Loucy (cell line): ENCODE results near the gene GPR15.

Experiments
- H2AFZ ChIP-seq: fragments of 200-600 bp; sonication (generic); 2 replicates; pipeline ENCODE4 v1.6.0; 2016; ENCODE audit warnings: antibody characterized with exemption, mild to moderate bottlenecking, low read length, moderate library complexity
- H3F3A ChIP-seq: fragments of 200-600 bp; 2 replicates; pipeline ENCODE4 v1.6.0; 2016; ENCODE audit warnings: antibody characterized with exemption, low read depth, mild to moderate bottlenecking
- H3K27me3 ChIP-seq: fragments of 200-600 bp; sonication (generic); 2 replicates; pipeline ENCODE4 v1.6.1; 2014; ENCODE audit warnings: low read length, mild to moderate bottlenecking; ENCODE audit not compliant: insufficient read depth, poor library complexity, severe bottlenecking
- H3K36me3 ChIP-seq: fragments of 200-600 bp; sonication (generic); 2 replicates; pipeline ENCODE4 v1.6.1; 2016; ENCODE audit warnings: low read length; ENCODE audit not compliant: insufficient read depth
- H3K4me1 ChIP-seq: fragments of 200-600 bp; sonication (generic); 2 replicates; pipeline ENCODE4 v1.5.1; 2014; ENCODE audit warnings: low read length, mild to moderate bottlenecking; ENCODE audit not compliant: insufficient read depth, poor library complexity, severe bottlenecking
- H3K4me2 ChIP-seq: fragments of 200-600 bp; sonication (generic); 2 replicates; pipeline ENCODE4 v1.6.0; 2014; ENCODE audit warnings: antibody characterized with exemption, low read length, low read depth, mild to moderate bottlenecking; ENCODE audit not compliant: poor library complexity, severe bottlenecking
- H3K4me3 ChIP-seq: fragments of 200-600 bp; sonication (generic); 2 replicates; pipeline ENCODE4 v1.5.1; 2014; ENCODE audit warnings: low read length, mild to moderate bottlenecking, mixed read lengths; ENCODE audit not compliant: poor library complexity, severe bottlenecking
- H3K79me2 ChIP-seq: fragments of 200-600 bp; sonication (generic); 2 replicates; pipeline ENCODE4 v1.6.1; 2014; ENCODE audit warnings: low read length; ENCODE audit not compliant: insufficient read depth
- H3K9ac ChIP-seq: fragments of 200-600 bp; sonication (generic); 2 replicates; pipeline ENCODE4 v1.6.0; 2014; ENCODE audit warnings: mild to moderate bottlenecking, low read depth, low read length, moderate library complexity; ENCODE audit not compliant: poor library complexity, severe bottlenecking
- H3K9me2 ChIP-seq: fragments of 200-600 bp; sonication (generic); replicated peaks from 2 replicates; pipeline ENCODE4 v1.6.1; 2016; ENCODE audit warnings: low read depth, low read length, mixed read lengths
- H3K9me3 ChIP-seq: fragments of 200-600 bp; sonication (generic); 2 replicates; pipeline ENCODE4 v1.6.1; 2014; ENCODE audit warnings: mild to moderate bottlenecking, antibody characterized with exemption, low read length, low read depth; ENCODE audit not compliant: insufficient read depth
- H4K20me1 ChIP-seq: fragments of 200-600 bp; sonication (generic); 2 replicates; pipeline ENCODE4 v1.6.0; 2014; ENCODE audit warnings: antibody characterized with exemption, low read length, mild to moderate bottlenecking; ENCODE audit not compliant: insufficient read depth, poor library complexity, severe bottlenecking
- CTCF ChIP-seq: fragments of 200-600 bp; sonication (generic); conservative IDR thresholded peaks from 2 replicates; pipeline ENCODE4 v1.5.1; 2014; ENCODE audit warnings: mild to moderate bottlenecking, antibody characterized with exemption, low read length
- EZH2phosphoT487 ChIP-seq: fragments of 200-600 bp; IDR thresholded peaks from 2 replicates; pipeline ENCODE4 v1.6.1; 2018; ENCODE audit warnings: antibody characterized with exemption, mild to moderate bottlenecking, moderate library complexity, borderline replicate concordance

The GPR15 gene

GRCh38 chr3:98521897-98522543 is 9.8 kb upstream of the GPR15 start:
- peaks cover 29% of the 10 kb centered on the region for H4K20me1 ChIP-seq
- H3K9ac ChIP-seq, result peak overlapping the region; percentile 81
- no peaks in the 10 kb centered on the region for H3K36me3 ChIP-seq
- H2AFZ ChIP-seq, result peak overlapping the region; percentile 49
- peaks cover 50% of the 10 kb centered on the region for H3K4me1 ChIP-seq
- H3K79me2 ChIP-seq, result peaks cover 50% of the 10 kb centered on the region
- H3F3A ChIP-seq, result no peaks in the 10 kb centered on the region
- no peaks in the 10 kb centered on the region for H3K9me3 ChIP-seq
- no peaks in the 10 kb centered on the region for H3K27me3 ChIP-seq
- no peak for TF ChIP-seq EZH2phosphoT487
- TF ChIP-seq CTCF, result no peak
- H3K4me3 ChIP-seq, result peak overlapping the region; percentile 88
- H3K9me2 ChIP-seq, result no peaks in the 10 kb centered on the region
- peak overlapping the region; percentile 88 for H3K4me2 ChIP-seq

- Histone ChIP-seq H3K4me3 (peak within 1 kb of the TSS; percentile 88), H3K79me2 (peaks cover 48% of the 10 kb centered on the region), H3F3A (no peaks in the 10 kb centered on the region), H3K27me3 (no peaks in the 10 kb centered on the region), H4K20me1 (peaks cover 24% of the 10 kb centered on the region), H3K9me3 (no peaks in the 10 kb centered on the region), H3K4me2 (peak within 1 kb of the TSS; percentile 88), H3K36me3 (no peaks in the 10 kb centered on the region), H3K4me1 (peaks cover 50% of the 10 kb centered on the region), H3K9ac (peak within 1 kb of the TSS; percentile 81), H2AFZ (peak within 1 kb of the TSS; percentile 97), H3K9me2 (no peaks in the 10 kb centered on the region)
- TF ChIP-seq EZH2phosphoT487 (no peak), CTCF (no peak)
Observed at GRCh38 chr3:98522544-98523281, 9.1 kb upstream of the GPR15 start, which contains the start of gene CLDND1. Gene CLDND1 (minus strand): TSS chr3:98522902. CDS start chr3:98521424, 1,478 bp downstream.

- Histone ChIP-seq H3K9me3 (no peaks in the 10 kb centered on the region), H3K4me2 (no peak overlapping the region), H4K20me1 (peaks cover 11% of the 10 kb centered on the region), H3K9ac (no peak overlapping the region), H2AFZ (no peak overlapping the region), H3K36me3 (no peaks in the 10 kb centered on the region), H3K79me2 (peaks cover 21% of the 10 kb centered on the region), H3F3A (no peaks in the 10 kb centered on the region), H3K27me3 (no peaks in the 10 kb centered on the region), H3K9me2 (no peaks in the 10 kb centered on the region), H3K4me1 (peaks cover 22% of the 10 kb centered on the region), H3K4me3 (no peak overlapping the region)
- TF ChIP-seq EZH2phosphoT487 (no peak), CTCF (no peak)
Observed at GRCh38 chr3:98525494-98525893, 6.3 kb upstream of the GPR15 start.
